Panc1 (cell line): Measurements from ENCODE around the gene KLHL2. TPM values are rescaled to one million over a fixed set of nuclear protein-coding genes. Genes with fewer than 3 reads are reported as not detected.

ENCODE experiments used
- ATAC-seq: fragments of 200-7000 bp; cut with Tn5 transposase; 2 replicates; pipeline ENCODE4 v1.9.1; 2020; ENCODE audit warnings: mild to moderate bottlenecking, moderate library complexity
- BruUV-seq: library from RNA; stranded (reverse); fragments of 400-500 nt; replicated peaks from 2 replicates; lab custom pipeline; 2021; lab: Mats Ljungman, UMichigan
- CTCF ChIA-PET: fragments of 300-600 bp; sonication (Branson Sonifier 250); formaldehyde crosslinking; loops from one replicate; lab custom pipeline; 2022; ENCODE audit warnings: antibody characterized with exemption; lab: Charles Lee
- POLR2A ChIA-PET: fragments of 300-600 bp; sonication (Branson Sonifier 250); formaldehyde crosslinking; loops from one replicate; lab custom pipeline; 2022; ENCODE audit warnings: antibody characterized with exemption; lab: Charles Lee
- DNase-seq: peaks from one replicate; pipeline ENCODE4 v3.0.0-alpha.2; 2010; ENCODE audit warnings: low read depth, low spot score
- H3K27ac ChIP-seq: 2 replicates; pipeline ENCODE4 v1.5.1; 2011; ENCODE audit warnings: mild to moderate bottlenecking, low read length, inconsistent platforms
- H3K27me3 ChIP-seq: fragments of 200-500 bp; sonication (Bioruptor generic); 2 replicates; pipeline ENCODE4 v1.6.0; 2014; ENCODE audit warnings: low read length, inconsistent platforms; ENCODE audit not compliant: control insufficient read depth, insufficient read depth
- H3K36me3 ChIP-seq: fragments of 200-500 bp; sonication (Bioruptor generic); 2 replicates; pipeline ENCODE4 v1.5.1; 2014; ENCODE audit warnings: inconsistent platforms, mild to moderate bottlenecking, low read length, moderate library complexity; ENCODE audit not compliant: control insufficient read depth, insufficient read depth
- H3K4me1 ChIP-seq: 2 replicates; pipeline ENCODE4 v1.5.1; 2011; ENCODE audit warnings: inconsistent platforms, mild to moderate bottlenecking, low read length, moderate library complexity; ENCODE audit not compliant: control insufficient read depth, insufficient read depth
- H3K4me3 ChIP-seq, 2 experiments: 2 replicates each; pipeline ENCODE4 v1.5.1; 2011 to 2012; ENCODE audit warnings: low read depth in 2 of 2, low read length in 2 of 2, mild to moderate bottlenecking in 2 of 2, inconsistent platforms in 1 of 2, moderate library complexity in 1 of 2
- H3K9me3 ChIP-seq: fragments of 200-500 bp; sonication (Bioruptor generic); 2 replicates; pipeline ENCODE4 v1.5.1; 2014; ENCODE audit warnings: low read depth, mild to moderate bottlenecking, inconsistent platforms, low read length, moderate library complexity; ENCODE audit not compliant: control insufficient read depth, insufficient read depth
- POLR2AphosphoS5 ChIP-seq: IDR thresholded peaks from 2 replicates; pipeline ENCODE4 v1.6.1; 2012; ENCODE audit warnings: mild to moderate bottlenecking, low read depth, low read length, moderate library complexity
- SIN3A ChIP-seq: IDR thresholded peaks from 2 replicates; pipeline ENCODE4 v1.6.1; 2012; ENCODE audit warnings: low read depth, mild to moderate bottlenecking, low read length, moderate library complexity, borderline replicate concordance; ENCODE audit not compliant: insufficient read depth
- TCF7L2 ChIP-seq: IDR thresholded peaks from 2 replicates; pipeline ENCODE4 v1.6.1; 2011; ENCODE audit warnings: mild to moderate bottlenecking, low read depth, low read length, inconsistent platforms
- in situ Hi-C: cut with HindIII; loops from 2 replicates; pipeline ENCODE4 v1.10.0; 2016; ENCODE audit warnings: low sequenced_read_pairs, low pct_unique_long_range_greater_than_20kb
- intact Hi-C: fragments of 100-400 bp; cut with micrococcal nuclease; formaldehyde crosslinking; loops from one replicate; pipeline ENCODE4 v1.10.0; 2022; ENCODE audit not compliant: unreplicated experiment
- total RNA-seq: library from RNA; stranded (reverse); gene quantifications from one replicate; pipeline ENCODE4 v1.2.1, GENCODE V29; 2021; ENCODE audit not compliant: unreplicated experiment
- TF ChIP-seq, protein P1 (sequence below), 2 experiments: IDR thresholded peaks; 2 replicates each; pipeline ENCODE4 v1.6.1; 2011 to 2012; ENCODE audit warnings: low read depth in 2 of 2, control low read depth in 1 of 2, low read length in 1 of 2, mild to moderate bottlenecking in 1 of 2, moderate library complexity in 1 of 2; ENCODE audit not compliant: insufficient read depth in 1 of 2
- TF ChIP-seq, protein P2 (sequence below): fragments of 450-650 bp; IDR thresholded peaks from 2 replicates; pipeline ENCODE4 v1.5.1; 2017; ENCODE audit warnings: mild to moderate bottlenecking

KLHL2 gene
- total RNA-seq, 1 experiment from 2014 or later: 17.4 TPM

DNA sequence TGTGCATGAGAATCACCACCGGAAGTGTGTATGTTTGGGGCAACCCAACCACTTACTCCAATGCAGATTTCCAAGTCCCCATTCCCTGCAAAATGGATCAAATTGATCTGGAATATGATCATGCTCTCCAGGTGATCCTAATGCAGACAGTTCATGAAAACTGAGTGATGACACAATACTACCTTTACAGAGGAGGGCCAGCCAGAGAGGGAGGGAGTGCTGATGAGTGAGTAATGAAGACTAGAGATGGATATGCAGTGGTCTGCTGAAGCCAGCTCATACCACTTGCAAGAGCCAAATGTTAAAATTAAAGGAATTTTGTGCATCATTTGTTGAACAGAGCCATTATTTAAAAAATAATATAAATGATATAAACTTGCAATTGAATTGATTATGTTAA lies 161.2 kb downstream of the KLHL2 start:
- H3K4me3 ChIP-seq: no peak overlapping the region
- CTCF ChIA-PET: no interaction called here
- H3K9me3 ChIP-seq: no peaks in the 10 kb centered on the region
- in situ Hi-C loops: no loop called here
- no peaks in the 10 kb centered on the region for H3K4me1 ChIP-seq
- H3K27me3 ChIP-seq: no peaks in the 10 kb centered on the region
- ATAC-seq: no peak
- TF ChIP-seq SIN3A (no peak), TCF7L2 (no peak), POLR2AphosphoS5 (no peak)
- TF ChIP-seq, protein P1, sequence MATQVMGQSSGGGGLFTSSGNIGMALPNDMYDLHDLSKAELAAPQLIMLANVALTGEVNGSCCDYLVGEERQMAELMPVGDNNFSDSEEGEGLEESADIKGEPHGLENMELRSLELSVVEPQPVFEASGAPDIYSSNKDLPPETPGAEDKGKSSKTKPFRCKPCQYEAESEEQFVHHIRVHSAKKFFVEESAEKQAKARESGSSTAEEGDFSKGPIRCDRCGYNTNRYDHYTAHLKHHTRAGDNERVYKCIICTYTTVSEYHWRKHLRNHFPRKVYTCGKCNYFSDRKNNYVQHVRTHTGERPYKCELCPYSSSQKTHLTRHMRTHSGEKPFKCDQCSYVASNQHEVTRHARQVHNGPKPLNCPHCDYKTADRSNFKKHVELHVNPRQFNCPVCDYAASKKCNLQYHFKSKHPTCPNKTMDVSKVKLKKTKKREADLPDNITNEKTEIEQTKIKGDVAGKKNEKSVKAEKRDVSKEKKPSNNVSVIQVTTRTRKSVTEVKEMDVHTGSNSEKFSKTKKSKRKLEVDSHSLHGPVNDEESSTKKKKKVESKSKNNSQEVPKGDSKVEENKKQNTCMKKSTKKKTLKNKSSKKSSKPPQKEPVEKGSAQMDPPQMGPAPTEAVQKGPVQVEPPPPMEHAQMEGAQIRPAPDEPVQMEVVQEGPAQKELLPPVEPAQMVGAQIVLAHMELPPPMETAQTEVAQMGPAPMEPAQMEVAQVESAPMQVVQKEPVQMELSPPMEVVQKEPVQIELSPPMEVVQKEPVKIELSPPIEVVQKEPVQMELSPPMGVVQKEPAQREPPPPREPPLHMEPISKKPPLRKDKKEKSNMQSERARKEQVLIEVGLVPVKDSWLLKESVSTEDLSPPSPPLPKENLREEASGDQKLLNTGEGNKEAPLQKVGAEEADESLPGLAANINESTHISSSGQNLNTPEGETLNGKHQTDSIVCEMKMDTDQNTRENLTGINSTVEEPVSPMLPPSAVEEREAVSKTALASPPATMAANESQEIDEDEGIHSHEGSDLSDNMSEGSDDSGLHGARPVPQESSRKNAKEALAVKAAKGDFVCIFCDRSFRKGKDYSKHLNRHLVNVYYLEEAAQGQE (IDR thresholded peaks at IDR 0.05; ENCODE audit: insufficient read depth in 1 of 2, low read depth in 2 of 2, low read length in 1 of 2): no peak
- TF ChIP-seq, protein P2, sequence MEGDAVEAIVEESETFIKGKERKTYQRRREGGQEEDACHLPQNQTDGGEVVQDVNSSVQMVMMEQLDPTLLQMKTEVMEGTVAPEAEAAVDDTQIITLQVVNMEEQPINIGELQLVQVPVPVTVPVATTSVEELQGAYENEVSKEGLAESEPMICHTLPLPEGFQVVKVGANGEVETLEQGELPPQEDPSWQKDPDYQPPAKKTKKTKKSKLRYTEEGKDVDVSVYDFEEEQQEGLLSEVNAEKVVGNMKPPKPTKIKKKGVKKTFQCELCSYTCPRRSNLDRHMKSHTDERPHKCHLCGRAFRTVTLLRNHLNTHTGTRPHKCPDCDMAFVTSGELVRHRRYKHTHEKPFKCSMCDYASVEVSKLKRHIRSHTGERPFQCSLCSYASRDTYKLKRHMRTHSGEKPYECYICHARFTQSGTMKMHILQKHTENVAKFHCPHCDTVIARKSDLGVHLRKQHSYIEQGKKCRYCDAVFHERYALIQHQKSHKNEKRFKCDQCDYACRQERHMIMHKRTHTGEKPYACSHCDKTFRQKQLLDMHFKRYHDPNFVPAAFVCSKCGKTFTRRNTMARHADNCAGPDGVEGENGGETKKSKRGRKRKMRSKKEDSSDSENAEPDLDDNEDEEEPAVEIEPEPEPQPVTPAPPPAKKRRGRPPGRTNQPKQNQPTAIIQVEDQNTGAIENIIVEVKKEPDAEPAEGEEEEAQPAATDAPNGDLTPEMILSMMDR: no peak
- no peak for DNase-seq
- H3K27ac ChIP-seq: no peak overlapping the region
- intact Hi-C loops: no loop called here
- POLR2A ChIA-PET: no interaction called here
- H3K36me3 ChIP-seq: no peaks in the 10 kb centered on the region
- no TSS peak for BruUV-seq

DNA sequence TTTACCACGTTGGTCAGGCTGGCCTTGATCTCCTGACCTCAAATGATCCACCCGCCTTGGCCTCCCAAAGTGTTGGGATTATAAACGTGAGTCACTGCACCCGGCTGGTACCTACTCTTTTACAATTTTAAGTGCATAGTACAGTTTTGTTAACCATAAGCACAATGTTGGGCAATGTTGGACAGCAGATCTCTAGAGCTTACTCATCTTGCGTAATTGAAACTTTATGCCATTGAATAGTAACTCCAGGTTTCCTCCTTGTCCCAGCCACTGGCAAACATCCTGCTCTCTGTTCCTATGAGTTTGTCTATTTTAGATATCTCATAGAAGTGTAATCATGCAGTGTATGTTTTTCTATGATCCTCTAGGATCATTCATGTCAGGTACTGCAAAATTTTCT lies 162.2 kb downstream of the KLHL2 start:
- in situ Hi-C loops: no loop called here
- H3K4me1 ChIP-seq: no peaks in the 10 kb centered on the region
- H3K9me3 ChIP-seq: no peaks in the 10 kb centered on the region
- intact Hi-C loops: no loop called here
- DNase-seq: no peak
- ChIA-PET POLR2A (no interaction called here), CTCF (no interaction called here)
- BruUV-seq: no TSS peak
- ATAC-seq: no peak
- H3K27ac ChIP-seq: no peak overlapping the region
- H3K27me3 ChIP-seq: no peaks in the 10 kb centered on the region
- TF ChIP-seq, protein P2: no peak
- TF ChIP-seq SIN3A: no peak
- no peak overlapping the region for H3K4me3 ChIP-seq
- H3K36me3 ChIP-seq: no peaks in the 10 kb centered on the region
